ENCODE results near the gene KCNJ11.

DNA sequence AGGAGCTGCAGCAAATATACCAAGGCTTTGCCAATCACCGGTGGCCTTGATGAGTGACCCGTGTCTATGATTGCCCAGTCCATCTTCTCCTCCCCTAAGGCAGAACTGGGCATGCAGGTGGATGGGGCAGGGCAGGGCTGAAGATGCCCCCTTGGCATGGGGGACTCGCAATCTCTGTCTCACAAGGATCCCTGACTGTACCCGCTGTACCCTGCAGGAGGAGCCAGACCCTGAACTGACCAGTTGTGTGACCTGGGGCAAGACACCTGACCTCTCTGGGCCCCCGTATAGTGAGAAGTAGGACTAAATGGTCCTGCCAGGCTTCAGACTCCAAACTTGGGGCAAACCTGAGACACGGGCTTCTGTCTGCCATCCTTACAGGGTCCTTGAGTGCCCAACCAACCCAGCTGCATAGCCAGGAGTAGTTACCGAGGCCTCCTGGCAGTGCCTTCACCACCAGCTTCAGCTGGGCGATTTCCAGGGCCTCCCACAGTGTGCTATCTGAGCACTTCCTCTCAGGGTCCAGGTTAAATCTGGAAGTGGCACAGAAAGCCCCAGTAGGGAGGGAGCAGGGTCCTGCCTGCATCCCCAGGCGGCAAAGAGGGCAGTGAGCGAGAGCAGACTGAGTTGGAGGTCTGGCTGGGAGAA is 6.4 kb upstream of the KCNJ11 start:
- no peak for TF ChIP-seq RAD21 (IDR thresholded peaks at IDR 0.05; ENCODE audit: low read length)
- TF ChIP-seq CTCF (conservative IDR thresholded peaks at IDR 0.05; ENCODE audit: low read depth, low read length) = no peak
- TF ChIP-seq MAFK (IDR thresholded peaks at IDR 0.05; ENCODE audit: low read depth, low read length) = no peak
- TF ChIP-seq MXI1 (IDR thresholded peaks at IDR 0.05; ENCODE audit: borderline replicate concordance, low read depth, low read length) = no peak
- no peak for TF ChIP-seq USF2 (IDR thresholded peaks at IDR 0.05; ENCODE audit: low read depth, low read length)
- TF ChIP-seq POLR2A (IDR thresholded peaks at IDR 0.05; ENCODE audit: low read depth, low read length) = no peak
